ENCODE data around the gene CERS6. TPM values are rescaled to one million over a fixed set of nuclear protein-coding genes. Genes with fewer than 3 reads are reported as not detected.
"Not testable (repeated sequence)": the region's sequence is repeated elsewhere in the genome, so short reads cannot be mapped to it uniquely, and the experiment has no call there.

The CERS6 gene
- total RNA-seq, 2 donors from 2014 or later: 44.7 to 47.0 TPM

DNA sequence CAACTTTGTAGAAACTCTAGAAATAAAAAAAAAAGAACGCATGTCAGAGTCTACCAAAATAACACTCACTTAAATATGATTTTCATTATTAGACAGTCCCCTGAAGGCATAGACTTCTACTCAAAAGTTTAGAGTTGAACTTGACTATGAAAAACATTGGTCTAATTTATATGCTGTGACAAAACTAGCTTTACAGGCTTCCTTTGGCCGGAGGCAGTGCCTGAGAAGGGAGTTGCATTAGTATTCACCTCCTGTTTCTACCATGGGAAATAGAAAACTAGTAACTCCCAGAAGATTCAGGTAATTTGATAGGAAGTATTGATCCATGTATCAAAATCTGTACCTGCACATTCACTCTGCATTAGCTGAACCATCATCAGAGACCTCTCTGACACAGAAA lies 182.9 kb downstream of the CERS6 start:
- no peak for ATAC-seq
- no peak for DNase-seq
- intact Hi-C loops (cut with DNase I): loop anchor here (10.0 kb wide), 1 partner anchor 114 kb away; no protein-coding TSS in a partner anchor

DNA sequence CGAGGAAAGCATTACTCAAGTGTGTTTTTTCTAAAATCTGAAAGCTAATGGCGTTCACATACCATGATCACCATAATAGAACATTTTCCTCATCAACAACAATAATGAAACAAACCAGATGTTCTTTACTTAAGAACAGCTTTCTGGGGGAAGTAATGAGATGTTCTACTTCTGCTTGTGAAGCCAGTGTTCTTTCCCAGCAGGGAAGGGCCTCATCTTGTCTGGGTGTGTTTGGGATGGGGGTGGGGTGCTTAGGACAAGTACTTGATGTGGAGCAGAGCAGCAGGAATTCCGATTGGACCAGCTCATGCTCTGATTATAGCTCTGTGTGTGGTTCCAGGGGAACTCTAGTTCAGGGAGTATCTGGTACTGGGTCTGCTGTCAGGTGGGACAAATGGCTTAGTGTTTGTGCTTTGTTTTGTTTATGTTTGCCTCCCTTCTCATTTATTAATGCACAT lies 183.4 kb downstream of the CERS6 start:
- DNase-seq: peak; percentile 64
- ATAC-seq: peak; percentile 94
- intact Hi-C loops (cut with DNase I): loop anchor here (10.0 kb wide), 1 partner anchor 115 kb away; no protein-coding TSS in a partner anchor

DNA sequence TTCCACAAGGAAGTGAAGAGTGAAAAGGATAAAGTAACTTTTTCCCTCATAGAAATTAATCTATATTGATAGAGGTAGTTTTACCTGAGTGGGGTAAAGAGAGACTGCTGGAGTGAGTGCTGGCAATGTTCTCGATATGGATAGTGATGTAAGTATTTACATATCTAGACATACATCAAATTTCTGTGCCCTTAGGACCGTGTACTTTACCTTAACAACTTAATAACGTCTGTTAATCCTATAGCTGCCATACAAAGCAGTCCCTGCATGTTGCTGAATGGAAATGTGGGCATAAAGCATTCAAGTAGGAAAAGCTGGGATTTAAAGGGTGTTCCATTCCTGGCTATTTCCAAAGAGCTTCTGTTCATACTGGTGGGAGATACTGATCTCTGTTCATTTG lies 184.0 kb downstream of the CERS6 start:
- intact Hi-C loops (cut with DNase I): no loop called here
- DNase-seq (no peak), ATAC-seq (no peak)

DNA sequence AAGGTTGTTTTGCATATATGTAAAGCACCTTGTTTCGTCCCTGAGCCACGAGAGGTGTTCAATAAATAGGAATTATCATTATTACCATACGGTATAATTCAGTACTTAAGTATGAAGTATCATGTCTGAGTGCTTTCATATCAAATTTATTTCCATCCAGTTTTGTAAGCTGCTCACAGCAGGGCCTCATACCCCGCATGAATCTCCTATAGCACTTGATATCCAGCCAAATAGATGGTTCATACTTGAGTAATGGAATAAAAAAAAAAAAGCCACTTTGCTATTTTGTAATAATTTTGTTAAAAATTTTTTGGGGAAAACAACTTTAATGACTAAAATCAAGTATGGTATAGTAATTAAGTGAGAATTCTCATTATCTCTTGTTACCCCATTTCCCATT lies 185.6 kb downstream of the CERS6 start:
- intact Hi-C loops (cut with DNase I): no loop called here
- DNase-seq: no peak
- no peak for ATAC-seq

DNA sequence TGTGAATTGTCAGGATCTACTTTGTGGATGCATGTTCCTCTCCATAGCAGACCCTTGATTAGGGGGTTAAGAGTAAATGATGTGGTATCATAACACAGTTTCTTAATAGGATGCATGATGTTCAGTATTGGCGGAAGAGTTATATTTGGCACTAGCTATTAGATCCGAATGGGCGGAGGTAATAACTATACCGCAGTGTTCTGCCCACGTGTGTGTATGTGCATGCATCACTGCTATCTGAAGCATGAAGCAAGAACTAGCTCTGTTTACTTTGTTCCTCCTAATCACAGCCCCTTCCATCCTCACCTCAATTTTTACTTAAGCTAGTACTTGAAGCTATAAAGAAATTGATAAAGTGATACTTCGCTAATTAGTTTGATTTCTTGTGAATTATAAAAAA lies 186.8 kb downstream of the CERS6 start:
- DNase-seq (no peak), ATAC-seq (no peak)
- intact Hi-C loops (cut with DNase I): no loop called here

DNA sequence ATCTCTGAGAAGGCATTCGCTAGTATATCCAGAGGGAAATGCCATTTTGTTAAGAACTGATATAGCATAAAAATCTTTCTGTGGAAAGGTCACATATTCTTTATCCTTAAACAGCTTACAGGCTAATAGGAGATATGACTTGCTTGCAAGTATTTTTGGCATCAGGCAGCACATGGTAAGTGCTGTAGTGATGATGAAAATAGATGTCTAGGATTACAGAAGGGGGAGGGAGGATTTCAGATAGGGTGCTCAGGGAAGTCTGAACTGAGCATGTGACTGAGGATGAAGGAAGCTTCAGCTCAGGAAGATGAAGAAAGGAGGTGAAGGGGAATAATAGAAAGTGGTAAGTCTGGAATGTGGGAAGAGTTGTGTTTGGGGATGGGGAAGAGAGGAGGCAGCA lies 187.9 kb downstream of the CERS6 start:
- intact Hi-C loops (cut with DNase I): no loop called here
- DNase-seq (no peak), ATAC-seq (peak; percentile 46 to 74)

DNA sequence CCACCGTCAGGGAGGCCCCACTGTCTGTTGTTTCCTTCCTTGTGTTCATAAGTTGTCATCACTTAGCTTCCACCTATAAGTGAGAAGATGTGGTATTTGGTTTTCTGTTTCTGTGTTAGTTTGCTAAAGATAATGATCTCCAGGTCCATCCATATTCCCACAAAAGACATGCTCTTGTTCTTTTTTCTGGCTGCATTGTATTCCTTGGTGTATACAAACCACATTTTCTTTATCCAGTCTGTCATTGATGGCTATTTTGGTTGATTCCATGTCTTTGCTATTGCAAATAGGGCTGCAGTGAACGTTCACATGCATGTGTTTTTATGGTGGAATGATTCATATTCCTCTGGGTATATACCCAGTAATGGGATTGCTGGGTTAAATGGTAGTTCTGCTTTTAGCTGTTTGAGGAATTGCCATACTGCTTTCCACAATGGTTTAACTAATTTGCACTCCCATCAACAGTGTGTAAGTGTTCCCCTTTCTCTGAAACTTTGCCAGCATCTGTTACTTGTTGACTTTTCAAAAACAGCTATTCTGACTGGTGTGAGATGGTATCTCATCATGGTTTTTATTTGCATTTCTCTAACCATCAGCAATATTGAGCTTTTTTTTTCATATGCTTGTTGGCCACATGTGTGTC lies 189.7 kb downstream of the CERS6 start:
- ATAC-seq (no peak), DNase-seq (no peak)
- intact Hi-C loops (cut with DNase I): no loop called here

DNA sequence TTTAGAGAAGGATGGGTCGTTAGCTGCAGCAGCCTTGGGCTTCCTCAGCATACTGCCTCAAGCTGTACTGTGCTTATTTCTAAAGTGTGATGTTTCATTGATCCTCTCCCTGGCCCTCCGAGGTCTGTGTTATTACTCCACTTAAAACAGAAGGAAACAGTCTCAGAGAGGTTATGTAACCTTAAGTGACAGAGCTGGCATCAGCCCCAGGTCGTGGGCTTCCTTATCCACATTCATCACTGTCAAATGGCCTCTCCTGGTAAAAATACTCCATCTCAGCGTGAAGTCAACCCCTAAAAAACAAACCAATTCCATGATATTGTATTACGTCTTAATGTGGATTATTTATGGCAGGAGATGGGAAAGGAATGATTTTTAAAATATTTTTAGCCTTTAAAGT lies 193.0 kb downstream of the CERS6 start:
- peak; percentile 32 for DNase-seq
- peak; percentile 46 to 65 for ATAC-seq
- intact Hi-C loops (cut with DNase I): no loop called here

DNA sequence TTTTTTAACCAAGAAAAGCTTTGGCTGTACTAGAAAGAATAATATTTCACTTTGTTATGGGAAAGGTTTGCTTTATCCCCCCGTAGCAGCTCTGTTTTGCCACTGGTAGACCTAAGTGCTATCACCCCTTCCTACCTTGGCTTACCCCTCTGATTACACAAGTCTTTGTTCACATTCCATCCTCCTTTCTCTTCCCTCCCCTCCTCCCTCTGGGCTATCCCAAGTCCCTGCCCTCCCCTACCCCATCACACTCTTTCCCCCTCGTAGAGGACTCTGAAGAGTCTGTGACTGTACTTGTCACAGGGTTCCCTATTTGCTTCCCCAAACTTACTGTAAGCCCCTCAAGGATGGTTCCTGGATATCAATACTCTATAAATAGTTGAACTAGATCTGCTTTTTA lies 193.5 kb downstream of the CERS6 start:
- DNase-seq: no peak
- intact Hi-C loops (cut with DNase I): no loop called here
- ATAC-seq: peak in 1 of 2 donors; percentile 23

DNA sequence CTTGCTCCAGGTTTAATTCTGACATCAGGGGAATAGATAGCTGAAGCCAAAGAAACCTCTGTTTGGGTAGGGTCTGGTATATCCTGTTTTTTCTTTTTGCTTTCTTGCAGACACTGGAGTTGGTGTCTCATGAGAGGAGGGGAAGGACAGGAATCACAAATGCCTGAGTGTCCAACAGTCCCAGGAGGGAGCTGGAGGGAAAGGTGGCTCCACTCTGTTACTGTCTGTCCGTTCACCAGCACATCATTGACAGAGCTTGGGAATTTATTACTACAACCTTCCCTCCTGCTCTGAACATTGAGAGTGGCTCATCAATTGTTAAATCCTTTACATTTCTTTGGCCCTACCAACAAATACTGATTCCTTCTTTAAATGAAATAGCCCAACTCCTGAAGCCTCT lies 194.1 kb downstream of the CERS6 start:
- ATAC-seq (no peak), DNase-seq (no peak)
- intact Hi-C loops (cut with DNase I): no loop called here

DNA sequence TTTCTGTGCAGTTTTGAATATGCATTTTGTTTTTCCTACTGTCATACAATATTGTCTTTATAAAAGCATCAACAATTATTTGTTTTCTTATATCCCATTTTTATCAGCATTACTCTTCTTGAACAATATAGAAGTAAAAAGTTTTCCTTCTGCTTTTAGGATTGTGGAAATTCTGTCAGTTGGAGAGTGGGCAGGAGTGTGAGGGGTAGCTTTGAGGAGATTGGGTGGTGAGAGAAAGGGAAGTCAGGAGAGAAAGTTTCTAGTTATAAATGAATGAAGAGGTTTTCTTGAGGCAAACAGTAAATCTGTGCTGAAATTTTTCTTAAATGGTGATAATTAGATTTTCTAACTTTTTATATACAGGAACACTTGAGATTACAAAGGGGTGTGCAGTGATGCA lies 194.7 kb downstream of the CERS6 start:
- DNase-seq (no peak), ATAC-seq (no peak)
- intact Hi-C loops (cut with DNase I): no loop called here

DNA sequence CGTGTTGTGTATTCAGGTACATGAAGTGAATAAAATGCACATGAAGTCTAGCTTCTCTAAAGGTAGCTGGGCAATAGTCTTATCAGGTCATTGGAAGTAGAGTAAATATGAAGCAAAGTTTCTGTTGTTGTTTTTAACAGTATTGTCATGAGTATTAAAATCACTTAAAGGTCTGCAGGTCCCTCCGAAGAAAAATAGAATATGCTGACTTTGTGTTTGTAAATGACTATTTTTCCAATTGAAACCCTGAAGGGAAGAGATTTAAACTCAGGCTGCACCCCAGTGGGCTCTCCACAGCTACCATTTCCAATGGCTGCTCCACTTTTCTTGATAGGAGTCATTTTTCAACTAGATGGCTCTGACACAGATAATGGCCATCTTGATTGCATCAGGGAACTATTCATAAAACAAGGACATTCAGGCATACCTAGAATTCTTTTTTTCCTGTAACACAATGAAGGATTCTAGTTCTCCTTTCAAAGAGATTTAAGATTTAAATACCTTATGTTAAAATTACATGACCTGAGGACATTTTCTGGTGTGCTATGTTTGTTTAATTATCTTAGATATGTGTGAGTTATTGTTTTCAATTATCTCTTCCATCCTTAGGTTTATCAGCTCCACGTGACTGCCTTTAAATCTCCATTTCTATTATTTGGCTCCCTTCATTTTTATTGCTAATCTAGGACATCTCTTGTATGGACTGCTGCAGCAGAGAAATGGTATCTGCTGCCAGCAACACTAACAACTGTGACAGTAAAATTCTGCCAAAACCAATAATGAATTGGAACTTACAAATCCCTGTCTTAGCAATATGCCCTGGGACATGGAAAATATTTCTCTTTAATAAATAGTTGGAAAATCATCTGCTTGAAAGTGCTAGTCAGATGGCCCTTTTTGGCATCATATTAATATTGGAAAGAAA lies 197.2 kb downstream of the CERS6 start:
- ATAC-seq (no peak), DNase-seq (no peak)
- intact Hi-C loops (cut with DNase I): no loop called here

DNA sequence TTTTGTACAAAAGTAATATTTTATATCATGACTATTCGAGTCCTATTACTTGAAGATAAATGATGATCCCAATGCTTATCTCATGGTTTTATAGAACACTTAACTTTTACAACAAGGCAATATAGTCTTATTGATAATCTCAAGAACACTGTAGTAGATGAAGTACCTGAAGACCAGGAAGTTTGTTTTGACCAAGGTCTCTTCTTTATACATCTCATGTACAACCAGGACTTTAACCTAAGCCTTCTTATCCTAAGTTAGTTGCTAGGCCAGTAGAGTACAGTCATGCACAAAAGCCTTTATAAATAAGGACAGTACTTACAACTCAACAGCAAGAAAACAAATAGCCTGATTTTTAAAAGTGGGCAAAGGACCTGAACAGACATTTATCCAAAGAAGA lies 198.6 kb downstream of the CERS6 start:
- intact Hi-C loops (cut with DNase I): no loop called here
- DNase-seq: no peak
- ATAC-seq: no peak

DNA sequence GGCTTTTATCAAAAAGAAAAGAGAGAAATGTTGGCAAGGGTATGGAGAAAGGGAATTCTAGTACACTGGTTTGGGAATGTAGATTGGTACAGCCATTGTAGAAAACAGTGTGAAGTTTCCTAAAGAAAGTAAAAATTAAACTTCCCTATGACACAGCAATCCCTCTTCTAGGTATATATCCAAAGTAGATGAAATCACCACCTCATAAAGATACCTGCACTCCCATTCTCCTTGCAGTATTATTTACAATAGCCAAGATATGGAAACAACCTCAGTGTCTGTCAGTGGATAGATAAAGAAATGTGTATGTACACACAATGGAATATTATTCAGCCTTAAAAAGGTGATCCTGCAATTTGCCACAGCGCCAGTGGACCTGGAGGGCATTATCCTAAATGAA lies 199.1 kb downstream of the CERS6 start:
- intact Hi-C loops (cut with DNase I): no loop called here
- no peak for DNase-seq
- no peak for ATAC-seq

DNA sequence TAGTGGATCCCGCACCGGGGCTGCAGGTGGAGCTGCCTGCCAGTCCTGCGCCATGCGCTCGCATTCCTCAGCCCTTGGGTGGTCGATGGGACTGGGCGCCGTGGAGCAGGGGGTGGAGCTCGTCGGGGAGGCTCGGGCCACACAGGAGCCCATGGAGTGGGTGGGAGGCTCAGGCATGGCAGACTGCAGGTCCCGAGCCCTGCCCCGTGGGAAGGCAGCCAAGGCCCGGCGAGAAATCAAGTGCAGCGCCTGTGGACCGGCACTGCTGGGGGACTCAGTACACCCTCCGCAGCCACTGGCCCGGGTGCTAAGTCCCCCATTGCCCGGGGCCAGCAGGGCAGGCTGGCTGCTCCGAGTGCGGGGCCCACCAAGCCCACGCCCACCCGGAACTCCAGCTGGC lies 201.3 kb downstream of the CERS6 start:
- DNase-seq: not testable (repeated sequence)

DNA sequence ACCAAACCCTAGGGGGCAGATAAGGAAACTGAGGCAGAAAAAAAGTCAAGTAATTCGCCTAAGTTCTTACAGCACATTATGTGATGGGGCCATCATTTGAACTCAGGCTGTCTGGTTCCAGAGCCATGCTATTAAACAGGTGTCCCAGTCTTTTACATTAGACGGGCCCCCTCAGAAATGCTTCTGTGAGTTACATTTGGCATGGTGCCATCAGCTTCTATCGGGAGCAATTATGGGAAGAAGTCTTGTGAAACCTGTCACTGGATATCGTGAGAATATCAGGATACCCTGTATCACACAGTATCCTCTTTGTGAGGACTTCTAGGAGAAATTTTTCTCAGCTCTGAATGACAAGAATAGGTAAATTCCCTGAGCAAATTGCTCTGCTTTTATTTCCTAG lies 202.6 kb downstream of the CERS6 start:
- intact Hi-C loops (cut with DNase I): no loop called here
- DNase-seq (no peak), ATAC-seq (no peak)

More for the DNA sequence above, 201.3 kb downstream of the CERS6 start:
- ATAC-seq; intact Hi-C loops (cut with DNase I): not testable (repeated sequence)

DNA sequence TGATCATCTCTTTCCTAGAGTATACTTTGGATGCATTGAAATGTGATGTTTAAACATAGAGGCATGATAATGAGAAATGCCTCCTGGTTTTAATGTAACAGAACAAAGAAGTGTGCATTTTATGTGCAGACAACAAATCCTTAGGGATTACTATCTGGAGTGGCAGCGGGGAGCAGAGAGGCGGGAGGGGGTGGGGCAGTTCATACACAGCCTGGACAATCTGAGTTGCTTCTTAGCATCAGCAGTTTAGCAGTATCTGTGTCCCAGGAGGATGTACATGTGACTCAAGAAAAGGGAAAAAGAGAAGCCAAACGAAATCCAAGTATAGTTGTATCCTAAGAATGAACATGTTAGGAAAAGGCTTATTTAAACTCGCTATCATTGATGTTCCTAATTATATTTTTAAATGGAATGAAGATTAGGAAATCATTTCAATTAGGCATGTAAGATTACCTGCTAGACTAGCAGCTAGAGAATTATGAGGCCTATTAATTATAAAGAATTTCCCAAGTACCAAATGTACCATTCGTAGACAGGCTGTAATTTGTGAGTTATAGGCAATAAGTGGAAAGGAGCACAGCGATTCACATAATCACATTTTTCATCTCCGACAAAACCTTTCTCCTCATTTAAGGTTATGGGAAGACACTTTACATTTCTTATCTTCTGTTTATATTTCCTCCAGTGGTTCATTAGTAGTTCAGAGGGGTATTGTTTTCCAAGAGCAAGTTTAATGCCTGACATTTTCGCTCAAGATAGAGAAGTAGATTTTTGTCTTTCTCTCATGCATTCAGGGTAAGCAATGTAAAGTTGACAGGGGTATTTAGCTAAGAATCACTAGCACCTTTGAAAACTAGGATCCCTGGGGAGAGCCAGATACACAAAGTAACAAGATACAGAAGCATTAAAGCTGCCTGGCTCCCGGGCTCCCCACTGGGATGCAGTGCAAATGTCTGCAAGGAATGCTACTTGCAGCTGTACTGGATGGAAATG lies 205.1 kb downstream of the CERS6 start:
- ATAC-seq: peak in 1 of 2 donors; percentile 34
- intact Hi-C loops (cut with DNase I): no loop called here
- DNase-seq: no peak

DNA sequence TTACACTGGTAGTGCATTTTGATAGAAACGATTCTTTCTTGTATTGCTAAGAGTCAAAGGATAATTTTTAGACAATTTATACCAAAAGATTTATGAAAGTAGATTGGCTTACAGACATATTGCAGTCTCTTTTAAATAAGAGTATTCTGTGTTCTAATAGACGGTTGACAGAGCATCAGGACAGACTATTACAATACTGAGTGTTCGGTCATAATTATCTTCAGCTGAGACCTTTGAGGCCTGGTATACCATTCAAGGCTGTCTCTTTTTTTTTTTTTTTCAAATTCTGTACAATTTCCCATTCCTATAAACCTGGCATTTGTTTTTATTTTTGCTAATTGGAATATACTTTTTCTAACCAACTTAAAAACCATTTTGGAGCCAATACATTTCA lies 205.8 kb downstream of the CERS6 start:
- DNase-seq (no peak), ATAC-seq (no peak)
- intact Hi-C loops (cut with DNase I): no loop called here

DNA sequence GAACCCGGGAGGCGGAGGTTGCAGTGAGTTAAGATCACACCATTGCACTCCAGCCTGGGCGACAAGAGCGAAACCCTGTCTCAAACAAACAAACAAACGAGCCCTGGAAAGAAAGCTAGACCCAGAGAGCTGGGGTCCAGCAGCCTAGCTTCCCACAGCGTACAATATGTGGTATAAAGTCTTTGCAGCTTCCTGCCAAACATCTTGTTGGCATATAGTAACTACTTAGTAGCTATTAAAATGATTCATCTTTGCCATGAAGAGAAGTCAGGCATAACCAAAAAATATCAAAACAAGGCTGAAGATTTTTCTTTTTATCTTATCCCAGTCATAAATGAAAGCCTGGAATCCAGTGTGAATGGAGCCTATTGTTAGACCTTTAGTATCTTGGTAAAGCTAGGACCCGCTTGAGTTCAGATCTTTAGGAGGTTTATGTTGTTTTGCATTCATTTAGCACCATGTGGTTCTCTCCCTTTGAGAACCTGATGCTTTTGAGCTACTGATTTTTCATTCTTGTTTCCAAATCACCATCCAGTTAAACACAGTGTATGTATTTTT lies 206.7 kb downstream of the CERS6 start:
- ATAC-seq (no peak), DNase-seq (no peak)
- intact Hi-C loops (cut with DNase I): no loop called here

All from left cardiac atrium (tissue), 4 donors.